OCI-M2 (cell line): ENCODE measurements around the gene LCN12.

Experiments
- DNase-seq: peaks from one replicate; lab custom pipeline; 2025; ENCODE audit not compliant: unreplicated experiment; lab: John Stamatoyannopoulos, UW

The LCN12 gene

GRCh38 chr9:136957461-136957860 lies 5.4 kb downstream of the LCN12 start:
- no peak for DNase-seq

- DNase-seq: no peak
Observed at GRCh38 chr9:136957901-136958300, 5.8 kb downstream of the LCN12 start.

- DNase-seq: no peak
Observed at GRCh38 chr9:136958473-136958872, 6.4 kb downstream of the LCN12 start.

GRCh38 chr9:136958898-136959850 lies 7.1 kb downstream of the LCN12 start:
- no peak for DNase-seq

- DNase-seq: no peak
Observed at GRCh38 chr9:136960212-136960937, 8.3 kb downstream of the LCN12 start.

GRCh38 chr9:136960938-136961275 lies 8.8 kb downstream of the LCN12 start:
- DNase-seq: no peak

- DNase-seq: no peak
Observed at GRCh38 chr9:136961279-136962065, 9.4 kb downstream of the LCN12 start.

GRCh38 chr9:136962163-136962562 lies 10.1 kb downstream of the LCN12 start:
- DNase-seq: no peak

GRCh38 chr9:136962701-136963248 lies 10.7 kb downstream of the LCN12 start:
- DNase-seq: no peak

- DNase-seq: no peak
Observed at GRCh38 chr9:136963341-136963740, 11.3 kb downstream of the LCN12 start.

- no peak for DNase-seq
Observed at GRCh38 chr9:136963751-136964150, 11.7 kb downstream of the LCN12 start.

- no peak for DNase-seq
Observed at GRCh38 chr9:136964171-136964689, 12.2 kb downstream of the LCN12 start.

GRCh38 chr9:136964833-136965422 lies 12.9 kb downstream of the LCN12 start:
- no peak for DNase-seq

- DNase-seq: no peak
Observed at GRCh38 chr9:136965771-136966484, 13.9 kb downstream of the LCN12 start.

- no peak for DNase-seq
Observed at GRCh38 chr9:136968333-136969127, 16.5 kb downstream of the LCN12 start.

- no peak for DNase-seq
Observed at GRCh38 chr9:136969150-136969549, 17.1 kb downstream of the LCN12 start.

- DNase-seq: no peak
Observed at GRCh38 chr9:136969774-136970173, 17.7 kb downstream of the LCN12 start.

- DNase-seq: no peak
Observed at GRCh38 chr9:136970361-136970760, 18.3 kb downstream of the LCN12 start.

- DNase-seq: no peak
Observed at GRCh38 chr9:136971746-136972145, 19.7 kb downstream of the LCN12 start.
